ENCODE measurements around the gene EZH1.
A peak's percentile ranks its signal among the peaks of the same experiment; 100 is the strongest.

Gene EZH1

DNA sequence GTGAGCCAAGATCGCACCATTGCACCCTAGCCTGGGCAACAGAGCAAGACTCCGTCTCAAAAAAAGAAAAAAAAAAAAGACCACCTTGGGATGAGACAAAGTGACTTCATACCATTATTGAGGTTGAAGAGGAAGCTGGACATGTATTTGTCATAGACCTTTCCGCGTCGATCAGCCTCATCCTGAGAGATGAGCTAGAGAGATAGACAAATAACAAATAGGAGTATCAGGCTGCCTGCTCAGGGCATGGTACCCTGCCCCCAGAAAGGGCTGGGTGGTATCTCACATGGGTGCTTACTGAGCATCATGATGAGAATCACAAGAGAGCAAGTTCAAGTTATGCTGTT lies 40.4 kb downstream of the EZH1 start:
- DNase-seq (ENCODE audit: extremely low read depth, low read depth) = no peak
- TF ChIP-seq, protein P1, sequence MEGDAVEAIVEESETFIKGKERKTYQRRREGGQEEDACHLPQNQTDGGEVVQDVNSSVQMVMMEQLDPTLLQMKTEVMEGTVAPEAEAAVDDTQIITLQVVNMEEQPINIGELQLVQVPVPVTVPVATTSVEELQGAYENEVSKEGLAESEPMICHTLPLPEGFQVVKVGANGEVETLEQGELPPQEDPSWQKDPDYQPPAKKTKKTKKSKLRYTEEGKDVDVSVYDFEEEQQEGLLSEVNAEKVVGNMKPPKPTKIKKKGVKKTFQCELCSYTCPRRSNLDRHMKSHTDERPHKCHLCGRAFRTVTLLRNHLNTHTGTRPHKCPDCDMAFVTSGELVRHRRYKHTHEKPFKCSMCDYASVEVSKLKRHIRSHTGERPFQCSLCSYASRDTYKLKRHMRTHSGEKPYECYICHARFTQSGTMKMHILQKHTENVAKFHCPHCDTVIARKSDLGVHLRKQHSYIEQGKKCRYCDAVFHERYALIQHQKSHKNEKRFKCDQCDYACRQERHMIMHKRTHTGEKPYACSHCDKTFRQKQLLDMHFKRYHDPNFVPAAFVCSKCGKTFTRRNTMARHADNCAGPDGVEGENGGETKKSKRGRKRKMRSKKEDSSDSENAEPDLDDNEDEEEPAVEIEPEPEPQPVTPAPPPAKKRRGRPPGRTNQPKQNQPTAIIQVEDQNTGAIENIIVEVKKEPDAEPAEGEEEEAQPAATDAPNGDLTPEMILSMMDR (IDR thresholded peaks at IDR 0.05; ENCODE audit: low read depth, low read length) = no peak

DNA sequence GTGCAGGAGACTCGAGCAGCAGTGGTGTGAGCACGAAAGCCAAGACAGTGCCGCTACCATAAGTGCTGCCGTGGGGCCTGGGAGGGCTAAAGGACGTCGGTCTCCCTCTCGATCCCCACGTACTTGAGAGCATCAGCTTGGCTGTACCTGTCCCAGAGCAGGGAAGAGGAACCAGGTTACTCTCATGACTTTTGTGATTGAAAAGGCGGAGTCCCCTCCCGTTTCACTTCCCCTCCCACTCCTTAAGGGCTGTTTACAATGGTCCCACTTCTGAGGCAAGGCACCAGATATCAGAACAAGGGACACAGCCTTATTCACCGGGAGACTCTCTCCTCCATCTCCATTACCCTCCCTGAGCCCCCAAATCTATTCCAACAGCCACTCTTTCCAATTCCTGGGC lies 42.4 kb downstream of the EZH1 start:
- TF ChIP-seq, protein P1 (IDR thresholded peaks at IDR 0.05; ENCODE audit: low read depth, low read length) = no peak
- DNase-seq (ENCODE audit: extremely low read depth, low read depth) = no peak

DNA sequence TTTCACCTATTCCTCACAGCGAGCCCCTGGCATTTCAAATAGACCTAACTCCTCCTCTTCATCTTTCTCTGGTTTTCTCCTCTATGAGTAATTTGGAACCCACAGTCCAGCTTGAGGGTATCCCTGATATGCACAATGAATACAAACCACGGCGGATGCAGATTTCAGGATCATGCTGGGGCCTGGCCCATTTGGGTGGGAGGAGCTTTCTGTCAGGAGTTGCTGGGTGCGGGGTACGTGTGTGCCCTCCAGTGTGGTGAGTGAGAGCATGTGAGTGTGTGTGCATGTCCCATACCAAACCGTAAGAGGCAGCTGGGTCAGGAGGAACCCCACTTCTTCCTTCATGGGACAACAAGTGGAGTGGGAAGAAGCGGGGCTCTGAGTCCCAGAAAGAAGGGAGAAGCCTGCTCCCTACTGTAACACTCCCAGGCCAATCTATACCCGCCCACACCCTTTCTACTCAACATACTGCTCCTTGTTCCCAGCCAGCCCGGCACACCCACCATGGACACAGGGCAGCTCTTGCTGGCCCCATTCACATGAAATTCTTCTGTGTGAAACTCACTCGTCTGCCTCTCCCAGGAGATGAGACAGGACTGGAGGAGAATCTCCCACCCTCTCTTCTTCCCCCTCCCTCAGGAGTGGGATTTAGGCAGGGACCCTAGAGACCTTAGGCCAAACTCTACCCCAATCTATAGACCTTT lies 44.1 kb downstream of the EZH1 start:
- TF ChIP-seq, protein P1 (IDR thresholded peaks at IDR 0.05; ENCODE audit: low read depth, low read length) = no peak

DNA sequence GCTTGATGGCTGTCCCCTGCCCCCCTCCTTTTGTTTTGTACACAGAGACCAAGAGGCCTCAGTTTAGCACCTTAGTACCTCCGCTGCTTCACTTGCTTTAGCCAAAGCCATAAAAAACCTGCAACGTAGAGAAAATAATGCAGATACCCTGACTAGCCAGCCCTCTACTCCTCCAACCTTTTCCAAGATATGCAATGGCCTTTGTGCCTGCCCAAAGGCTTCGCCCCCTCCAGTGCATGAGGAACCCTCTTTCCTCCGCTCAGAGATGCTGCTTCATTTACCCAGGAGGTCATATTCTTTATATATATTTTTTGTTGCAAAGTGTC lies 45.5 kb downstream of the EZH1 start:
- no peak for DNase-seq (ENCODE audit: extremely low read depth, low read depth)
- TF ChIP-seq, protein P1 (IDR thresholded peaks at IDR 0.05; ENCODE audit: low read depth, low read length) = no peak

More for the DNA sequence above, 44.1 kb downstream of the EZH1 start:
- DNase-seq (ENCODE audit: extremely low read depth, low read depth) = no peak

DNA sequence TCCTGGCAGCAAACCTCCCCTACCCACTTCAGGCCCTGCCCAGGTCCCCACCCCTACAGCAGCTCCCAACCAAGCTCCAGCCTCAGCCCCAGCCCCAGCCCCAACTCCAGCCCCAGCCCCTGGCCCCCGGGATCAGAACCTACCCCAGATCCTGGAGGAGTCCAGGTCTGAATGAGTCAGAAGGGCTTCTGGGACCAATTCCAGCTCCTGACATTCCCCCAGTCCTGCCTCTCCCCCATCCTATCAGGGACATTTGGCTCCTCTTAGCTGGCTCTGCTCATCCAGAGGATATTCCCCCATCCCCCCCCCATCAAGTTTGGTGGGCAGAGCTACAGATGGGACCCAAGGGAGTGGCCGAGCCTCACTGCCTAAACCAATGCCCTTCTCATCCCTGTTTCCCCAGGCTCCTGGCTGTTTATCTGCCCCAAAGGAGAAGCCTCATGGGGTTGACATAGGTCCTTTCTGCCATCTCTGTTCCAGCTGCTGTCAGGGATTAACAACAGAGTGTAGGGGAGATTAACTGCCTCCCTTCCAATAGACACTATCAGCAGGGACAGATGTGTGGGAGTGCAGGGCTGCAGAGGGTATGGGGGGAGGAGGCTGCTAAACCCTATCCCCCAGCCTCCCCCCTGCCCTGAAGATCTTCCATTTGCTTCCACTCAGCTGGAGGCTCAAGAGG lies 46.0 kb downstream of the EZH1 start:
- peak; percentile 64 for DNase-seq (ENCODE audit: extremely low read depth, low read depth)

DNA sequence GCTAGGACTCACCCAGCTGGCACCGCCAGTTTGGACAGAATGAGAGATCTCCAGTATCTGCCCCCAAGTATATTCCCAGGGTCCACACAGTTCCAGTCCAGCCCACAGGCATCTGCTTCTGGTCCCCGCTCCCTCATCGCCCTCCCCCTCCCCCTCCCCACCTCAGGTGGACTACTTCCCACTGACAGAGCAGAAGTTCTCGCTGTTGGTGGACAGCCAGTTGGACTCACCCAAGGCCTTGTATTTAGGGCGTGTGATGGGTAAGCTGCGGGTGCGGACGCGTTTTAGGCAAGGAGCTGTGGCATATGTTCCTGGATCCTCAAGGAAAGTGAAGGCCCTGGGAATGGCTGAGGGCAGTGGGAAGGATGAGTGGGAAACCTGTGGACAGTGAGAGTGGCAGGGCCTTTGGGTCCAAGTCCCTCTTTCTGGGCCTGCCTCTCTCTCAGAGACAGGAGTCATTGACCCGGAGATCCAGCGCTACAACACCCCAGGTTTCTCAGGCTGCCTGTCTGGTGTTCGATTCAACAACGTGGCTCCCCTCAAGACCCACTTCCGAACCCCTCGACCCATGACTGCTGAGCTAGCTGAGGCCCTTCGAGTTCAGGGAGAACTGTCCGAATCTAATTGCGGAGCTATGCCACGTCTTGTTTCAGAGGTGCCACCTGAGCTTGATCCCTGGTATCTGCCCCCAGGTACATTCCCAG lies 47.6 kb downstream of the EZH1 start:
- TF ChIP-seq, protein P1 (IDR thresholded peaks at IDR 0.05; ENCODE audit: low read depth, low read length) = no peak
- DNase-seq (ENCODE audit: extremely low read depth, low read depth) = no peak

More for the DNA sequence above, 46.0 kb downstream of the EZH1 start:
- TF ChIP-seq, protein P1 (IDR thresholded peaks at IDR 0.05; ENCODE audit: low read depth, low read length) = no peak

DNA sequence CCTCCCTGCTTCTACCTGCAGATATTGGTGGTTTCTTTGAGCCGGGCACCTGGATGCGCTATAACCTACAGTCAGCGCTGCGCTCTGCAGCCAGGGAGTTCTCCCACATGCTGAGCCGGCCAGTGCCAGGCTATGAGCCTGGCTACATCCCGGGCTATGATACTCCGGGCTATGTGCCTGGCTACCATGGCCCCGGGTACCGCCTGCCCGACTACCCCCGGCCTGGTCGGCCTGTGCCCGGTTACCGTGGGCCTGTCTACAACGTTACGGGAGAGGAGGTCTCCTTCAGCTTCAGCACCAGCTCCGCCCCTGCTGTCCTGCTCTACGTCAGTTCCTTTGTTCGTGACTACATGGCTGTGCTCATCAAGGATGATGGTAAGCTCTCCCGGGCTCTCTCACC lies 49.3 kb downstream of the EZH1 start:
- TF ChIP-seq, protein P1 (IDR thresholded peaks at IDR 0.05; ENCODE audit: low read depth, low read length) = no peak
- DNase-seq (ENCODE audit: extremely low read depth, low read depth) = no peak

Data from AG09319 (cell line).